Ishikawa (cell line): ENCODE data around the gene MYL12A.

ENCODE experiments used
- CEBPB ChIP-seq: IDR thresholded peaks from 2 replicates; pipeline ENCODE4 v1.6.1; 2012
- CREB1 ChIP-seq: IDR thresholded peaks from 2 replicates; pipeline ENCODE4 v1.6.1; 2012; ENCODE audit warnings: low read depth
- EGR1 ChIP-seq: IDR thresholded peaks from 2 replicates; pipeline ENCODE4 v1.6.1; 2012
- EP300 ChIP-seq: IDR thresholded peaks from 2 replicates; pipeline ENCODE4 v1.6.1; 2012; ENCODE audit warnings: borderline replicate concordance
- FOXM1 ChIP-seq: IDR thresholded peaks from 2 replicates; pipeline ENCODE4 v1.6.1; 2012; ENCODE audit warnings: low read depth, borderline replicate concordance
- NFIC ChIP-seq: IDR thresholded peaks from 2 replicates; pipeline ENCODE4 v1.6.1; 2012
- RAD21 ChIP-seq: IDR thresholded peaks from 2 replicates; pipeline ENCODE4 v1.6.1; 2012; ENCODE audit warnings: low read depth
- REST ChIP-seq: IDR thresholded peaks from 2 replicates; pipeline ENCODE4 v1.6.1; 2012; ENCODE audit warnings: low read depth, mild to moderate bottlenecking
- TAF1 ChIP-seq: IDR thresholded peaks from 2 replicates; pipeline ENCODE4 v1.6.1; 2012; ENCODE audit warnings: low read depth, mild to moderate bottlenecking
- TCF12 ChIP-seq: IDR thresholded peaks from 2 replicates; pipeline ENCODE4 v1.6.1; 2012; ENCODE audit warnings: low read depth
- TEAD4 ChIP-seq: IDR thresholded peaks from 2 replicates; pipeline ENCODE4 v1.6.1; 2012
- USF1 ChIP-seq: IDR thresholded peaks from 2 replicates; pipeline ENCODE4 v1.6.1; 2012
- YY1 ChIP-seq: IDR thresholded peaks from 2 replicates; pipeline ENCODE4 v1.6.1; 2012; ENCODE audit warnings: low read depth
- ZBTB7A ChIP-seq: IDR thresholded peaks from 2 replicates; pipeline ENCODE4 v1.6.1; 2012; ENCODE audit warnings: low read depth
- TF ChIP-seq, protein P1 (sequence below): IDR thresholded peaks from 2 replicates; pipeline ENCODE4 v1.6.1; 2012

The MYL12A gene

GRCh38 chr18:3245853-3246634, 1.6 kb upstream of the MYL12A start:
- no peak for TF ChIP-seq TEAD4
- peak; percentile 84 for TF ChIP-seq RAD21
- no peak for TF ChIP-seq EGR1

GRCh38 chr18:3246635-3247239, 864 bp upstream of the MYL12A start:
- TF ChIP-seq, protein P1, sequence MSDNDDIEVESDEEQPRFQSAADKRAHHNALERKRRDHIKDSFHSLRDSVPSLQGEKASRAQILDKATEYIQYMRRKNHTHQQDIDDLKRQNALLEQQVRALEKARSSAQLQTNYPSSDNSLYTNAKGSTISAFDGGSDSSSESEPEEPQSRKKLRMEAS: no peak
- no peak for TF ChIP-seq NFIC
- TF ChIP-seq CEBPB: no peak
- TF ChIP-seq EP300: no peak
- TF ChIP-seq TCF12: no peak
- TF ChIP-seq TAF1: no peak
- TF ChIP-seq RAD21: no peak
- TF ChIP-seq FOXM1: no peak
- no peak for TF ChIP-seq TEAD4
- TF ChIP-seq YY1: no peak
- TF ChIP-seq CREB1: no peak
- no peak for TF ChIP-seq ZBTB7A
- TF ChIP-seq REST: no peak
- TF ChIP-seq EGR1: no peak
- TF ChIP-seq USF1: no peak

DNA sequence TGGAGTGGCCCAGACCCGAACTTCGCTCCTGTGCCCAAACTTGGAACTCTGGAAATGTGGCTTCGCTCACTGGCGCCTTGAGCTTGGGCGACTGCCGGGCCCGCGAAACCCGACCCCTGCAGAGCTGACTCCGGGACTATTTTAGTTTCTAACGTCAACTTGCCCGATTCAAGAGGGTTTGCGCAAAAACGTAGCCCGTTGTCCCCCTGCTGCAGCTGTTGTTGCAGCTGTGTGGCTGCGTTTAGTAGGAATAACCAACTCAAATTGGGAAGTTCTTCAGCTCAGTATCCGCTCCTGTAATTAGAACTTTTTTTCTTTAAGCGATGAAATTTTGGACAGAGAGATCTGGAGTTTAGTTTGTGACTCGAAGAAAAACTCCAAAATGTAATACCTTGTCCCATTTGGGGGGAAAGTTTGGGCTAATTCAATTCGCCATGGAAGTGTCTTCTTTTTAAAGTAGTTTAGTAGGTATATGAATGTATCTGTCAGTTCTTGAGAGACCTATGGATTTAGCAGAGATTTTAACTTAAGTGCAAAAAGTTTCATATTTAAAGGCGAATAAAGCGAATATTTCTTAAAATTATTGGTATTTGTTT, 559 bp downstream of the MYL12A start:
- no peak for TF ChIP-seq REST
- TF ChIP-seq EGR1: no peak
- no peak for TF ChIP-seq TAF1
- TF ChIP-seq, protein P1: no peak
- TF ChIP-seq CEBPB: no peak
- TF ChIP-seq FOXM1: no peak
- TF ChIP-seq ZBTB7A: no peak
- TF ChIP-seq CREB1: no peak
- TF ChIP-seq TCF12: no peak
- no peak for TF ChIP-seq RAD21
- TF ChIP-seq USF1: no peak
- no peak for TF ChIP-seq YY1
- TF ChIP-seq TEAD4: no peak
- TF ChIP-seq NFIC: no peak
- no peak for TF ChIP-seq EP300

DNA sequence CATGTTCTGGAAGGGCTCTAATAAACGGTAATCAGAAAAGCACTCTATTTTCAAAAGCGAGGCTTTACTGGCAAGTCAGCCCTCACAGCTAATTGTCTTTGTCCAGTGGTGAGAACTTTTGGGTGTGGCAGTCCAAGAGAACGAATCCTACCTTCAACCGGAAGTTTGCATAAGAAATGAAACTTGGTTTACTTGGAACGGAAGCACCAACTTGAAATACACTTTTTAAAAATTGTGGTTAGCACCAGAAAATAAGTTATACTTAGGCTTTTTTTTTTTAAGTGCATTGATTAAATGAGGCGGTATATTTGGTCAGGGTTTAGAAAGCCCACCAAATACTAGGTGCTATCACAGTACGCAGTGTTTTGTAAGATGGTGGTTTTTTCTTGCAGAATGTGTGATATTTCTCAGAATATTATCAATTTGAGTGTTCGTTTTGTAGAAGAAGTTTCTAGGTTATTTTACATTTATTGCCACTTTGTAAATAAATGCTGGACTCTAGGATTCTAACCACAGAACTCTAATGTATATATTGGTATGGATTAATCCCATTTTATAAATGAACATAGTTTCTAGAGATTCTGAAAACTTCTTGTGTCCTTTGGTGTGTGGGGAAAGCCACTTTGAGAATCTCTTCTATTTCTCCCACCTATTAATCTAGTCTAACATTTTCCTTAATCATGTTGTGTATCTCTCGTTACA, 1.2 kb downstream of the MYL12A start:
- TF ChIP-seq NFIC (no peak), YY1 (no peak), CEBPB (no peak), EGR1 (no peak)
